K562 (cell line): ENCODE results near the gene LRRC26. TPM values are rescaled to one million over a fixed set of nuclear protein-coding genes. Genes with fewer than 3 reads are reported as not detected.
A peak's percentile ranks its signal among the peaks of the same experiment; 100 is the strongest.

Experiments used
- CSDE1 ChIP-seq, 2 experiments: fragments of 450-650 bp; IDR thresholded peaks; 2 replicates each; pipeline ENCODE4 v1.6.1; 2016; ENCODE audit warnings: mild to moderate bottlenecking in 1 of 2
- CTCFL ChIP-seq: IDR thresholded peaks from 2 replicates; pipeline ENCODE4 v1.6.1; 2011; ENCODE audit warnings: borderline replicate concordance, low read depth, mild to moderate bottlenecking, moderate library complexity, low read length; ENCODE audit not compliant: insufficient read depth, poor library complexity, severe bottlenecking
- HDAC3 ChIP-seq: fragments of 450-650 bp; IDR thresholded peaks from 2 replicates; pipeline ENCODE4 v1.6.1; 2018; ENCODE audit warnings: borderline replicate concordance, mild to moderate bottlenecking, moderate library complexity; ENCODE audit not compliant: partially characterized antibody
- PHF8 ChIP-seq: fragments of 200-600 bp; sonication (generic); IDR thresholded peaks from 2 replicates; pipeline ENCODE4 v1.6.1; 2012; ENCODE audit warnings: mixed run types, mild to moderate bottlenecking, inconsistent platforms, low read length, moderate library complexity, borderline replicate concordance
- ZFX ChIP-seq: sonication (generic); formaldehyde crosslinking; IDR thresholded peaks from 2 replicates; pipeline ENCODE4 v1.8.0; 2022; ENCODE audit warnings: mild to moderate bottlenecking, missing genetic modification reagents, moderate library complexity
- ZNF695 ChIP-seq: fragments of 450-650 bp; formaldehyde crosslinking; IDR thresholded peaks from 2 replicates; pipeline ENCODE4 v1.4.0; 2020; ENCODE audit warnings: mild to moderate bottlenecking, moderate library complexity
- polyA plus RNA-seq, 8 experiments: library from polyadenylated mRNA; depleted of rRNA in 4 of 8; stranded (reverse) in 5 of 8; unstranded in 3 of 8; fragments of >200 nt; fragmentation: Nextera tagmentation in 2 of 8; fragmentation: Illumina TruSeq in 1 of 8; extraction: Ambion mirVana in 2 of 8; extraction: Trizol in 1 of 8; gene quantifications; 2 replicates each; pipeline versions ENCODE4 v1.2.1 to v1.2.3, GENCODE V29; 2011 to 2014; ENCODE audit warnings: inconsistent platforms in 1 of 8, missing spikeins in 1 of 8
- total RNA-seq, 7 experiments: library from RNA; depleted of rRNA in 6 of 7; stranded (reverse); fragments of >200 nt in 6 of 7; fragmentation: Illumina TruSeq in 2 of 7; extraction: Trizol in 2 of 7; gene quantifications; 2 replicates each; pipeline versions ENCODE4 v1.2.1 to v1.2.3, GENCODE V29; 2011 to 2021; ENCODE audit warnings: low replicate concordance in 1 of 7
- TF ChIP-seq, protein P1 (sequence below): fragments of 250-450 bp; sonication (Bioruptor Pico); IDR thresholded peaks from 2 replicates; pipeline ENCODE4 v1.4.0; 2020
- TF ChIP-seq, protein P2 (sequence below), 2 experiments: fragments of 450-650 bp in 1 of 2; sonication (generic) in 1 of 2; formaldehyde crosslinking in 1 of 2; IDR thresholded peaks; 2 replicates each; pipeline versions ENCODE4 v1.7.1 to v1.9.0; 2016 to 2022; ENCODE audit warnings: inconsistent platforms in 1 of 2, mild to moderate bottlenecking in 1 of 2, missing genetic modification reagents in 1 of 2

LRRC26 gene
- total and polyA plus RNA-seq, 9 of the 15 experiments (the other 6 are each of a cell fraction or from before 2014, with no cell fraction given): not detected

GRCh38 chr9:137129456-137130175, 40.2 kb downstream of the LRRC26 start (continued):
- TF ChIP-seq, protein P1, sequence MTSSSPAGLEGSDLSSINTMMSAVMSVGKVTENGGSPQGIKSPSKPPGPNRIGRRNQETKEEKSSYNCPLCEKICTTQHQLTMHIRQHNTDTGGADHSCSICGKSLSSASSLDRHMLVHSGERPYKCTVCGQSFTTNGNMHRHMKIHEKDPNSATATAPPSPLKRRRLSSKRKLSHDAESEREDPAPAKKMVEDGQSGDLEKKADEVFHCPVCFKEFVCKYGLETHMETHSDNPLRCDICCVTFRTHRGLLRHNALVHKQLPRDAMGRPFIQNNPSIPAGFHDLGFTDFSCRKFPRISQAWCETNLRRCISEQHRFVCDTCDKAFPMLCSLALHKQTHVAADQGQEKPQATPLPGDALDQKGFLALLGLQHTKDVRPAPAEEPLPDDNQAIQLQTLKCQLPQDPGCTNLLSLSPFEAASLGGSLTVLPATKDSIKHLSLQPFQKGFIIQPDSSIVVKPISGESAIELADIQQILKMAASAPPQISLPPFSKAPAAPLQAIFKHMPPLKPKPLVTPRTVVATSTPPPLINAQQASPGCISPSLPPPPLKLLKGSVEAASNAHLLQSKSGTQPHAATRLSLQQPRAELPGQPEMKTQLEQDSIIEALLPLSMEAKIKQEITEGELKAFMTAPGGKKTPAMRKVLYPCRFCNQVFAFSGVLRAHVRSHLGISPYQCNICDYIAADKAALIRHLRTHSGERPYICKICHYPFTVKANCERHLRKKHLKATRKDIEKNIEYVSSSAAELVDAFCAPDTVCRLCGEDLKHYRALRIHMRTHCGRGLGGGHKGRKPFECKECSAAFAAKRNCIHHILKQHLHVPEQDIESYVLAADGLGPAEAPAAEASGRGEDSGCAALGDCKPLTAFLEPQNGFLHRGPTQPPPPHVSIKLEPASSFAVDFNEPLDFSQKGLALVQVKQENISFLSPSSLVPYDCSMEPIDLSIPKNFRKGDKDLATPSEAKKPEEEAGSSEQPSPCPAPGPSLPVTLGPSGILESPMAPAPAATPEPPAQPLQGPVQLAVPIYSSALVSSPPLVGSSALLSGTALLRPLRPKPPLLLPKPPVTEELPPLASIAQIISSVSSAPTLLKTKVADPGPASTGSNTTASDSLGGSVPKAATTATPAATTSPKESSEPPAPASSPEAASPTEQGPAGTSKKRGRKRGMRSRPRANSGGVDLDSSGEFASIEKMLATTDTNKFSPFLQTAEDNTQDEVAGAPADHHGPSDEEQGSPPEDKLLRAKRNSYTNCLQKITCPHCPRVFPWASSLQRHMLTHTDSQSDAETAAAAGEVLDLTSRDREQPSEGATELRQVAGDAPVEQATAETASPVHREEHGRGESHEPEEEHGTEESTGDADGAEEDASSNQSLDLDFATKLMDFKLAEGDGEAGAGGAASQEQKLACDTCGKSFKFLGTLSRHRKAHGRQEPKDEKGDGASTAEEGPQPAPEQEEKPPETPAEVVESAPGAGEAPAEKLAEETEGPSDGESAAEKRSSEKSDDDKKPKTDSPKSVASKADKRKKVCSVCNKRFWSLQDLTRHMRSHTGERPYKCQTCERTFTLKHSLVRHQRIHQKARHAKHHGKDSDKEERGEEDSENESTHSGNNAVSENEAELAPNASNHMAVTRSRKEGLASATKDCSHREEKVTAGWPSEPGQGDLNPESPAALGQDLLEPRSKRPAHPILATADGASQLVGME (CRISPR knock-in tag): 0 out of 2 replicates have a peak, but pooled peaks have one; percentile 26
- TF ChIP-seq PHF8: peak; percentile 71; the same call in 1 of the 2 replicates
- peak; percentile 39; the same call in 1 of the 2 replicates for TF ChIP-seq ZFX
- peak in 1 of 2 experiments; percentile 91; a peak in 1 of 4 replicates for TF ChIP-seq CSDE1 (IDR thresholded peaks at IDR 0.05)
- peak; percentile 93 for TF ChIP-seq HDAC3
- TF ChIP-seq, protein P2, sequence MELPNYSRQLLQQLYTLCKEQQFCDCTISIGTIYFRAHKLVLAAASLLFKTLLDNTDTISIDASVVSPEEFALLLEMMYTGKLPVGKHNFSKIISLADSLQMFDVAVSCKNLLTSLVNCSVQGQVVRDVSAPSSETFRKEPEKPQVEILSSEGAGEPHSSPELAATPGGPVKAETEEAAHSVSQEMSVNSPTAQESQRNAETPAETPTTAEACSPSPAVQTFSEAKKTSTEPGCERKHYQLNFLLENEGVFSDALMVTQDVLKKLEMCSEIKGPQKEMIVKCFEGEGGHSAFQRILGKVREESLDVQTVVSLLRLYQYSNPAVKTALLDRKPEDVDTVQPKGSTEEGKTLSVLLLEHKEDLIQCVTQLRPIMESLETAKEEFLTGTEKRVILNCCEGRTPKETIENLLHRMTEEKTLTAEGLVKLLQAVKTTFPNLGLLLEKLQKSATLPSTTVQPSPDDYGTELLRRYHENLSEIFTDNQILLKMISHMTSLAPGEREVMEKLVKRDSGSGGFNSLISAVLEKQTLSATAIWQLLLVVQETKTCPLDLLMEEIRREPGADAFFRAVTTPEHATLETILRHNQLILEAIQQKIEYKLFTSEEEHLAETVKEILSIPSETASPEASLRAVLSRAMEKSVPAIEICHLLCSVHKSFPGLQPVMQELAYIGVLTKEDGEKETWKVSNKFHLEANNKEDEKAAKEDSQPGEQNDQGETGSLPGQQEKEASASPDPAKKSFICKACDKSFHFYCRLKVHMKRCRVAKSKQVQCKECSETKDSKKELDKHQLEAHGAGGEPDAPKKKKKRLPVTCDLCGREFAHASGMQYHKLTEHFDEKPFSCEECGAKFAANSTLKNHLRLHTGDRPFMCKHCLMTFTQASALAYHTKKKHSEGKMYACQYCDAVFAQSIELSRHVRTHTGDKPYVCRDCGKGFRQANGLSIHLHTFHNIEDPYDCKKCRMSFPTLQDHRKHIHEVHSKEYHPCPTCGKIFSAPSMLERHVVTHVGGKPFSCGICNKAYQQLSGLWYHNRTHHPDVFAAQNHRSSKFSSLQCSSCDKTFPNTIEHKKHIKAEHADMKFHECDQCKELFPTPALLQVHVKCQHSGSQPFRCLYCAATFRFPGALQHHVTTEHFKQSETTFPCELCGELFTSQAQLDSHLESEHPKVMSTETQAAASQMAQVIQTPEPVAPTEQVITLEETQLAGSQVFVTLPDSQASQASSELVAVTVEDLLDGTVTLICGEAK (IDR thresholded peaks at IDR 0.05): peak; percentile 14; the same call in 1 of the 2 replicates
- TF ChIP-seq, protein P2 (CRISPR knock-in tag; IDR thresholded peaks at IDR 0.05): no peak
- peak; percentile 56 for TF ChIP-seq CTCFL
- TF ChIP-seq ZNF695 (CRISPR knock-in tag): no peak
